GM19395 (cell line): ENCODE results near the gene BFSP1.

ENCODE experiments used
- ATAC-seq: cut with Tn5 transposase; IDR thresholded peaks from one replicate; pipeline ENCODE4 v1.9.1; 2021; ENCODE audit warnings: mild to moderate bottlenecking, moderate library complexity; ENCODE audit not compliant: unreplicated experiment

BFSP1 gene

DNA sequence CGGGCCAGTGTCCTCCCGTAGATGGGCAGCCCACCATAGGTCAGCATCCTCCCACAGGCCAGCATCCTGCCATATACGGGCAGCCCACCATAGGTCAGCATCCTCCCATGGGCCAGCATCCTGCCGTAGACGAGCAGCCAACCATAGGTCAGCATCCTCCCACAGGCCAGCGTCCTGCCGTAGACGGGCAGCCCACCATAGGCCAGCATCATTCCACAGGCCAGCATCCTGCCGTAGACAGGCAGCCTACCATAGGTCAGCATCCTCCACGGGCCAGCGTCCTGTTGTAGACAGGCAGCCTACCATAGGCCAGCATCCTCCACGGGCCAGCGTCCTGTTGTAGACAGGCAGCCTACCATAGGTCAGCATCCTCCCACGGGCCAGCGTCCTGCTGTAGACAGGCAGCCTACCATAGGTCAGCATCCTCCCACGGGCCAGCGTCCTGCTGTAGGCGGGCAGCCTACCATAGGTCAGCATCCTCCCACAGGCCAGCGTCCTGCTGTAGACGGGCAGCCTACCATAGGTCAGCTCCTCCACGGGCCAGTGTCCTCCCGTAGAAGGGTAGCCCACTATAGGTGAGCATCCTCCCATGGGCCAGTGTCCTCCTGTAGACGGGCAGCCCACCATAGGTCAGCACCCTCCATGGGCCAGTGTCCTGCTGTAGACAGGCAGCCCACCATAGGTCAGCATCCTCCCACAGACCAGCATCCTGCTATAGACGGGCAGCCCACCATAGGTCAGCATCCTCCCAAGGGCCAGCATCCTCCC lies 62.9 kb downstream of the BFSP1 start:
- no peak for ATAC-seq

- ATAC-seq, result no peak
These were observed 64.0 kb downstream of the BFSP1 start for GRCh38 chr20:17467120-17467655.

- ATAC-seq, result no peak
These were observed 64.5 kb downstream of the BFSP1 start for GRCh38 chr20:17466641-17467040.

DNA sequence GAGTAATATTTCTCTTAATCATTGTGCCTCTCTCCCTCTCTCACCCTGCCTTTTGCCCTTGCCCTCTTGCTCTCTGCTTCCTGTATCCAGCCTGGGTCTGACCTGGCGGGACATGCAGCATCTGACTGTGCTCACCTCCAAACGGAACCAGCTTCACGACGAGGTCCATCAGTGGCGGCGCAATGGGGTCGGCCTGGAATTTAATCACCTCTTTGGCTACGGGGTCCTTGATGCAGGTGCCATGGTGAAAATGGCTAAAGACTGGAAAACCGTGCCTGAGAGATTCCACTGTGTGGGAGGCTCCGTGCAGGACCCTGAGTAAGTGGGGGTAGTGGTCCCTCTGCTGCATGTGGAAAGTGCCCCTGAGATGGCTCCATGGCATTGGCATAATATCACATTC lies 65.9 kb downstream of the BFSP1 start:
- no peak for ATAC-seq

- no peak for ATAC-seq
These were observed 67.5 kb downstream of the BFSP1 start for GRCh38 chr20:17463711-17464110.

DNA sequence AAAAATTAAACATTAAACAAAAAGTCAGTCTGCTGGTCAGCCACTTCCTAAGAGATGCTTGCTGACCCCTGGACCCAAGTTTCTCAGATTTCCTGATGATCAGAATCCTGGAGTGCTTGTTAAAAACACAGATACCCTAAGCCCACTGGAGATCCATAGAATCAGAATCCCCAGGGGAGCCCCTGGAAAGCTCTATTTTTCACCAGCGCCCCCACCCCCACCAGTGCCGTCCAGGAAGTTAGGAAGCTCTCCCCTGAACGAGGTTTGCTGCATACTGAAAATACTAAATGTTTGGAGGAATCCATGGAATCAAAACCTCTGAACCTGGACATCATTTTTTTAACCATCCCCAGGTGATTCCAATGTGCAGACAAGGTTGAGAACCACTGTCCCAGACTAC lies 69.2 kb downstream of the BFSP1 start:
- ATAC-seq, result no peak

DNA sequence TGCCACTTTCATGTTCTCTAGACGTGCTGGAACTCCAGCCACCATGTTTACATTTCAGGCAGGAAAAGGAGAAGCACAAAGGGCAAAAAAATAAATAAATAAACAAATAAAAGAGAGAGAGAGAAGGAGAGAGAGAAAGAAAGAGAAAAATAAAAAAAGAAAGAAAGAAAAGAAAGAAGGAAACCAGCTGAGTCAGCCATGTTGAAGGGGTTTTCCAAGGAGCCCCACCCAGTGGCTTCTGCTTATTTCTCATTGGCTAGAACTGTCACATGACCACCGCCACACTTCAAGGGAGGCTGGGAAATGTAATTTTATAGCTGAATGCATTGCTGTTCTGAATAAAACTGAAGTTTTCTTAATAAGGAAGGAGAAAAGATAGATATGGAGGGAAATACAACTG lies 71.1 kb downstream of the BFSP1 start:
- ATAC-seq, result no peak

GRCh38 chr20:17457588-17458190 lies 73.5 kb downstream of the BFSP1 start:
- no peak for ATAC-seq

DNA sequence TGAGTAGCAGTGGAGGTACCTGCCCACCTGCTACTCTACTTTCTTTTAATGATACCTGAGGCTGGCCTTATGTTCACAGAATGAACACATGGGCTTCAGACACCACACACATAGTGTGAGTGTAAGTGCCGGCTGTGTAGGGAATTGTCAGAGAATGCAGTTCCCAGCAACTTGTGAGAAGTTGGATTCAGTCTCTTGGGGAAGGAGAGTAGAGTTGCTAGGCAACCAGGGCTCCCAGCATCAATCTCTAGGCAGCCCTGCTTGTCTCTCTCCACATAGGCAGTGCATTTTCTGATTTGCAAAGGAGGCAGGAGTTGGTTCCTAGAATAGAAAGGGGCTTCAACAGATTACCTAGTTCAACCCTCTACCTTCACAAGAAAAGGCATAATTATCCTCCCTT lies 74.1 kb downstream of the BFSP1 start:
- no peak for ATAC-seq

- ATAC-seq, result no peak
These were observed 74.9 kb downstream of the BFSP1 start for GRCh38 chr20:17456279-17456678.

- no peak for ATAC-seq
These were observed 77.6 kb downstream of the BFSP1 start for GRCh38 chr20:17453592-17453991.

GRCh38 chr20:17452441-17452840 lies 78.7 kb downstream of the BFSP1 start:
- no peak for ATAC-seq

DNA sequence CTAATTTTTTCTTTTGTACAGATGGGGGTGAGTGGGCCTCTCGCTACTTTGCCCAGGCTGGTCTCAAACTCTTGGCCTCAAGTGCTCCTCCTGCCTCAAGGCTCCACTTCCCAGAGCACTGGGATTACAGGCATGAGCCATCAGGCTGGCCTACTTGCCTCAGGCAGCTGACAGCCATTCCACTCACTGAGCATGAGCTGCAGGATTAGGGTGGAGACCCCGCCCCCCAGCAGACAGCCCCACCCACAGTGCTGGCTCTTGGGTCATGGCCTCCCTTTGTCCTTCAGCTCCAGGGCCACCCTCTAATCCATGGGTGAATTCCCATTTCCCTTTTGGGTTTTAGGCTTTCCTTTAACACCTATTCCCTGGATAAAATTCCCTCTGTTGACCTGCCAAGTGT lies 82.1 kb downstream of the BFSP1 start:
- ATAC-seq, result no peak

DNA sequence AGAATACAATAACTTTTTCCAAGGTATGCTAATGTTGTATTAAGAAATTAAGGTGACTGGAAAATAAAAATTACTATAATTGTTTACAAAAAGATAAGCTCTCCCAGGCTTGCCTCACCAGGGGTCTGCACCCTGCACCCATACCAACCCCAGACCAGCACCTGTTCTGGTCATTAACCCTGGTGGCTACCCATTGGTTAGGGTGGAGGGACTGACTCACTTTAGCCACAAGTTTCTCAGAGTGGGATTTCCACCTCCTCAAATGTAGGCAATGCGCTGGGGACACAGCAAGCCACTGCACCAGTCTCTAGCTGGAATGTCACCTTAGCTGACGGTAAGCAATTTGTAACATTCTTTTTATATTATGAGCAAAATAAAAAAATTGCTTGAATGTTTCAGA lies 83.1 kb downstream of the BFSP1 start:
- ATAC-seq, result no peak

GRCh38 chr20:17446171-17446570 lies 85.0 kb downstream of the BFSP1 start:
- ATAC-seq, result no peak

DNA sequence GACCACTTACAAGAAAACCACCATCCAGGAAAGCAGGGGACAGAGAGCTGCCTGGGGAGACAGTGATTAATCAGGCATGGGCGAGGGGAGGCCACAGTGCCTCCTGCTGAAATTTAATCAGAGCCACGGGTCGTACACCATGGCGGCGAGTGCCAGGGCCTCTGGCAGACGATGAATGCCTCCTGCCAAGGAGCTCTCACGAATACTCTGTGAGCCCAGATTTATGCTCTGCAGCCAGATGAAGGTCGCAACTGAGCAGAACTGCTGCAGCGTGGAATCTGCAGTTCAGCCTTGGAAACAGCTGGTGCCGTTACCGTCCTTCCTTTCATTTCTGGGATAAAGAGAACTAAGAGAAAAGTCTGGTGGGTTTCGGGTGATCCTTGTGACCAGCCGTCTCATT lies 85.6 kb downstream of the BFSP1 start:
- ATAC-seq, result no peak

GRCh38 chr20:17444091-17444490 lies 87.1 kb downstream of the BFSP1 start:
- ATAC-seq, result no peak
